Measurements from ENCODE around the gene CADM2.

GRCh38 chr3:85877631-85878030, 918.8 kb downstream of the CADM2 start:
- TF ChIP-seq CTCF (tag by site-specific recombination; IDR thresholded peaks at IDR 0.05) (no peak), ZBTB10 (tag by site-specific recombination; IDR thresholded peaks at IDR 0.05) (no peak), TCF7L2 (IDR thresholded peaks at IDR 0.05; ENCODE audit: borderline replicate concordance, low read depth, low read length) (no peak), ZBTB7A (tag by site-specific recombination; IDR thresholded peaks at IDR 0.05; ENCODE audit: low read depth) (no peak), ZFP3 (tag by site-specific recombination; IDR thresholded peaks at IDR 0.05; ENCODE audit: low read depth) (no peak)
